ENCODE data around the gene CFAP65. TPM values are rescaled to one million over a fixed set of nuclear protein-coding genes. Genes with fewer than 3 reads are reported as not detected.

Gene CFAP65
- total RNA-seq, 1 experiment from 2014 or later = 0.34 TPM

DNA sequence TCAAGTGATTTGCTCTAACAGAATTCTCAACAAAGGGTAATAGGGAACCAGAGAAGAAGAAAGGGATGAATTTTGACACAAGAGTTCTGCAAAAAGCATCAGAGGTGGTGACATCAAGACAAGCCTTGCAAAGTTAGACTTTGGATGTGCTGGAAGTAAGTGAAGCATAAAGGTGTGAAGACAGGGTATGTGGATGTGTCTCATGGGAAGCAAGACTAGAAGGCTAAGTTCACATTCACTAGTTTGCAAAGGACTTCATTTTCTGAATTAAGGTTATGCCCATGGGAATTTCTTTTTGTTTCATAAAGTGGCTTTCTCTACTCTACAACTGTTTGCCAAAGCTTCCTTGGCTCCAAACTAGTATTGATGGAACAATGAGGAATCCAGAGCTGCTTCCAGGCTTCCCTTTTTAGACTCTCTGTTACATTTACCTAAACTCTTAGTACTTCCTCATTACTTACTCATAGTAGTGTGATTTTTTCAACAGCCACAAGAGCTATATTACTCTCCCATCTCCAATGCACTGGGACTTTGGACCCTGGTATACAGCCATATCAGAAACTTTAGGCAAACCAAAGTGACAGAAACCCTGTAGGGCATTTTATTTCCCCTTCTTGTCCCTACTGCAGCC, 40.5 kb upstream of the CFAP65 start:
- DNase-seq = peak in 1 of 2 experiments; percentile 11
- intact Hi-C loops (cut with micrococcal nuclease; ENCODE audit: unreplicated experiment) = no loop called here
- H3K4me3 Mint-ChIP-seq (ENCODE audit: unreplicated experiment) = no peak overlapping the region
- TF ChIP-seq, protein P1, sequence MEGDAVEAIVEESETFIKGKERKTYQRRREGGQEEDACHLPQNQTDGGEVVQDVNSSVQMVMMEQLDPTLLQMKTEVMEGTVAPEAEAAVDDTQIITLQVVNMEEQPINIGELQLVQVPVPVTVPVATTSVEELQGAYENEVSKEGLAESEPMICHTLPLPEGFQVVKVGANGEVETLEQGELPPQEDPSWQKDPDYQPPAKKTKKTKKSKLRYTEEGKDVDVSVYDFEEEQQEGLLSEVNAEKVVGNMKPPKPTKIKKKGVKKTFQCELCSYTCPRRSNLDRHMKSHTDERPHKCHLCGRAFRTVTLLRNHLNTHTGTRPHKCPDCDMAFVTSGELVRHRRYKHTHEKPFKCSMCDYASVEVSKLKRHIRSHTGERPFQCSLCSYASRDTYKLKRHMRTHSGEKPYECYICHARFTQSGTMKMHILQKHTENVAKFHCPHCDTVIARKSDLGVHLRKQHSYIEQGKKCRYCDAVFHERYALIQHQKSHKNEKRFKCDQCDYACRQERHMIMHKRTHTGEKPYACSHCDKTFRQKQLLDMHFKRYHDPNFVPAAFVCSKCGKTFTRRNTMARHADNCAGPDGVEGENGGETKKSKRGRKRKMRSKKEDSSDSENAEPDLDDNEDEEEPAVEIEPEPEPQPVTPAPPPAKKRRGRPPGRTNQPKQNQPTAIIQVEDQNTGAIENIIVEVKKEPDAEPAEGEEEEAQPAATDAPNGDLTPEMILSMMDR (IDR thresholded peaks at IDR 0.05; ENCODE audit: insufficient read depth in 1 of 2, low read depth in 1 of 2, low read length in 1 of 2, severe bottlenecking in 1 of 2, unreplicated experiment in 1 of 2) = no peak
- POLR2A ChIA-PET = interaction anchor here (1.0 kb wide), 1 partner anchor 51 kb away, joined by 3 read pairs; no protein-coding TSS in a partner anchor
- H3K27ac Mint-ChIP-seq (ENCODE audit: unreplicated experiment) = no peak overlapping the region
- Histone ChIP-seq H3K4me3 (ENCODE audit: low read depth, low read length) (no peak overlapping the region), H3K9me3 (no peaks in the 10 kb centered on the region), H3K36me3 (ENCODE audit: control insufficient read depth, insufficient read depth, low read length) (peaks cover under 1% of the 10 kb centered on the region; the same call in 1 of the 2 replicates), H3K4me1 (peaks cover 15% of the 10 kb centered on the region), H3K27me3 (replicated peaks; ENCODE audit: control insufficient read depth, insufficient read depth, low read length) (no peaks in the 10 kb centered on the region)
- no peaks in the 10 kb centered on the region for H3K36me3 Mint-ChIP-seq (ENCODE audit: insufficient read depth, unreplicated experiment)
- no TSS peak for BruUV-seq (replicated peaks)
- no peaks in the 10 kb centered on the region for H3K27me3 Mint-ChIP-seq (ENCODE audit: insufficient read depth, unreplicated experiment)
- H3K9me3 Mint-ChIP-seq (ENCODE audit: unreplicated experiment) = no peaks in the 10 kb centered on the region
- peaks cover 25% of the 10 kb centered on the region for H3K4me1 Mint-ChIP-seq (ENCODE audit: low read depth, unreplicated experiment)
- CTCF ChIA-PET = interaction anchor here (0.9 to 3.2 kb wide), 9 partner anchors 9 to 73 kb away, joined by 3 to 10 read pairs (median 4); no protein-coding TSS in a partner anchor

DNA sequence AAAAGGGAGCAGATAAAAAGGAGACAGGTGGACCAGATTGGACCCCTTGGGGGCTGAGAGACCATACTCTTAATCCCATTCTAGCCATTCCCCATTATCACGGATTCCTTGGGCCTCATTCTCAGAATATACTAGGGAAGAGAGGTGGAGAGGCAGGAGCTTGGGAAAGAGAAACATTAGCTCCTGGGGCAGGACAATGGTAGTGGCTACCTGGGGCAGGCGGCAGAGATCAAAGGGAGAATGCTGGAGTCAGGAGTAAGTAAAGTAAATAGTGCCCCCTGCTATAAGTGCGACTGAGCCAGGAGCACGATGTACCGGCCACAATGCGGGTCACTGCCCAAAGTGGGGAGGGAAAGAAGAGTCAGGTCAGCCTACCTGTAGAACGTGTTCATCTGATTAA, 39.8 kb upstream of the CFAP65 start:
- Histone ChIP-seq H3K9me3 (no peaks in the 10 kb centered on the region), H3K4me3 (ENCODE audit: low read depth, low read length) (no peak overlapping the region), H3K36me3 (ENCODE audit: control insufficient read depth, insufficient read depth, low read length) (peaks cover 2% of the 10 kb centered on the region; the same call in 1 of the 2 replicates), H3K4me1 (peaks cover 15% of the 10 kb centered on the region), H3K27me3 (replicated peaks; ENCODE audit: control insufficient read depth, insufficient read depth, low read length) (no peaks in the 10 kb centered on the region)
- peaks cover 25% of the 10 kb centered on the region for H3K4me1 Mint-ChIP-seq (ENCODE audit: low read depth, unreplicated experiment)
- H3K9me3 Mint-ChIP-seq (ENCODE audit: unreplicated experiment) = no peaks in the 10 kb centered on the region
- POLR2A ChIA-PET = interaction anchor here (0.6 kb wide), 1 partner anchor 53 kb away, joined by 3 read pairs; no protein-coding TSS in a partner anchor
- BruUV-seq (replicated peaks) = no TSS peak
- no peaks in the 10 kb centered on the region for H3K36me3 Mint-ChIP-seq (ENCODE audit: insufficient read depth, unreplicated experiment)
- no peak for DNase-seq
- H3K27me3 Mint-ChIP-seq (ENCODE audit: insufficient read depth, unreplicated experiment) = no peaks in the 10 kb centered on the region
- intact Hi-C loops (cut with micrococcal nuclease; ENCODE audit: unreplicated experiment) = no loop called here
- CTCF ChIA-PET = interaction anchor here (0.9 to 3.2 kb wide), 7 partner anchors 10 to 74 kb away, joined by 3 to 10 read pairs (median 4); no protein-coding TSS in a partner anchor
- H3K27ac Mint-ChIP-seq (ENCODE audit: unreplicated experiment) = no peak overlapping the region
- TF ChIP-seq, protein P1 (IDR thresholded peaks at IDR 0.05; ENCODE audit: insufficient read depth in 1 of 2, low read depth in 1 of 2, low read length in 1 of 2, severe bottlenecking in 1 of 2, unreplicated experiment in 1 of 2) = no peak
- H3K4me3 Mint-ChIP-seq (ENCODE audit: unreplicated experiment) = no peak overlapping the region

DNA sequence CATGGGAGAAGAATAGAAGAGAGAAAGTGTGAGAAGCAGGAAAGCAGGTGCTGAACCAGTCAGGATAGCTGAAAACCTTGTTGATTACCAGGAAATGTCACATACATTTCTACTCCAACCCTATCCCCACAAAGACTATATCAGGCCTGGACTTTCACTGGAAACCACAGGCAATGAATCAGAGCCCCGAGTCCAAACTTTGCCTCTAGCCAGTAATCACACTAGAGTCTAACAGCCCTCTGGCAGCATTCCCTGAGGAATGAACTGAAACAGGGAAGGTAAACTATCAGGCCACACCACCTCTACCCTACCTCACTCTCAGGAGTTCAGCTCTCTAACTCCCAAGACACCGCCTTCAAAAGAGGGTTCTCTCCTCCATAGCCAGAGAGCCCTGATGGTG, 38.1 kb upstream of the CFAP65 start:
- CTCF ChIA-PET = no interaction called here
- H3K9me3 ChIP-seq = no peaks in the 10 kb centered on the region
- H3K36me3 Mint-ChIP-seq (ENCODE audit: insufficient read depth, unreplicated experiment) = no peaks in the 10 kb centered on the region
- no peaks in the 10 kb centered on the region for H3K27me3 ChIP-seq (replicated peaks; ENCODE audit: control insufficient read depth, insufficient read depth, low read length)
- H3K36me3 ChIP-seq (ENCODE audit: control insufficient read depth, insufficient read depth, low read length) = peaks cover 4% of the 10 kb centered on the region; the same call in 1 of the 2 replicates
- no TSS peak for BruUV-seq (replicated peaks)
- TF ChIP-seq, protein P1 (IDR thresholded peaks at IDR 0.05; ENCODE audit: insufficient read depth in 1 of 2, low read depth in 1 of 2, low read length in 1 of 2, severe bottlenecking in 1 of 2, unreplicated experiment in 1 of 2) = no peak
- peaks cover 25% of the 10 kb centered on the region for H3K4me1 Mint-ChIP-seq (ENCODE audit: low read depth, unreplicated experiment)
- no peaks in the 10 kb centered on the region for H3K9me3 Mint-ChIP-seq (ENCODE audit: unreplicated experiment)
- H3K4me1 ChIP-seq = peaks cover 15% of the 10 kb centered on the region
- DNase-seq = no peak
- H3K27me3 Mint-ChIP-seq (ENCODE audit: insufficient read depth, unreplicated experiment) = no peaks in the 10 kb centered on the region
- H3K4me3 Mint-ChIP-seq (ENCODE audit: unreplicated experiment) = no peak overlapping the region
- H3K4me3 ChIP-seq (ENCODE audit: low read depth, low read length) = no peak overlapping the region
- H3K27ac Mint-ChIP-seq (ENCODE audit: unreplicated experiment) = no peak overlapping the region
- intact Hi-C loops (cut with micrococcal nuclease; ENCODE audit: unreplicated experiment) = no loop called here
- POLR2A ChIA-PET = no interaction called here
